Dermis microvascular lymphatic vessel endothelial cell (primary cell): ENCODE measurements around the gene PRIMA1. TPM values are rescaled to one million over a fixed set of nuclear protein-coding genes. Genes with fewer than 3 reads are reported as not detected.

Experiments
- DNase-seq, 2 donors: peaks; one replicate each; pipeline versions ENCODE4 v3.0.0 to v3.0.0-alpha.2; 2010; ENCODE audit warnings: low read depth in 2 of 2
- total RNA-seq: library from RNA; depleted of rRNA; stranded (reverse); fragments of >200 nt; gene quantifications from 2 replicates; pipeline ENCODE4 v1.2.1, GENCODE V29; 2014

The PRIMA1 gene
- total RNA-seq, 1 donor from 2014 or later, result not detected

- DNase-seq, result no peak
Measured at GRCh38 chr14:93712838-93713724, 75.2 kb downstream of the PRIMA1 start.

- DNase-seq, result no peak
Measured at GRCh38 chr14:93712079-93712837, 76.0 kb downstream of the PRIMA1 start.

DNA sequence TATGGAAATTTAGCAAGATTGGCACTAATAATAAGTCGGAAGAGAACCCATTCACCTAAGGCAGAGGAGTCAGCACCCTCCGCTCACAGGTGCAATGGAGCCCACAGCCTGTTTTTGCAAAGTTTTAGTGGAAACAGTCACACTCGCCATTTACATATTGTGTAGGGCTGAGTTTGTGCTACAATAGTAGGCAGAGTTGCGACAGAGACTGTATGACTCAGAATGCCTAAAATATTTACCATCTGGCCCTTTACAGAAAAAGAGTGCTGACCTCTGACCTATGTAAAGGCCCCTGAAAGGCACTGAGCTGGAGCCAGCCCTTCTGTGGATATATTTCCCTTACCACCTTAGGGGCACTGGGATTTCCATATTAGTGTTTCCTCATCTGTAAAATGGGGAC, 79.0 kb downstream of the PRIMA1 start:
- no peak for DNase-seq

DNA sequence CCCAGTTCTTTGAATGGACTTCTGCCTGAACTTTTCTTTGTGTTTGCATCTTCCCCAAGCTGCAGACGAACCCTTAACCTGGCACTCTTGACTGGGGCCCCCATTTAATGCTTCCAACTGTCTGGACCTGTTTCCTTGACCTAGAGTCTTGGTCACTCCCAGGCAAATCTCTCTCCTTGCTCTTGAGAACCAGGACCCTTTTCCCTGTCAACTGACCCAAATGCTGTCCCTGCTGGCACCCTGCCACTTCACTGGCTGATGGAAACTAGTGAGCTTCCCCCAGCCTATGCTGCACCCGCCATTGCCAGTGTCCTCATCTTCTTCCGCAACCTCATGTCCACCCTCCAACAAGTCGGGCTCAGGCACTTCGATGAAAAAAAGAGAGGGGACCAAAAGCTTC, 79.5 kb downstream of the PRIMA1 start:
- DNase-seq, result no peak

DNA sequence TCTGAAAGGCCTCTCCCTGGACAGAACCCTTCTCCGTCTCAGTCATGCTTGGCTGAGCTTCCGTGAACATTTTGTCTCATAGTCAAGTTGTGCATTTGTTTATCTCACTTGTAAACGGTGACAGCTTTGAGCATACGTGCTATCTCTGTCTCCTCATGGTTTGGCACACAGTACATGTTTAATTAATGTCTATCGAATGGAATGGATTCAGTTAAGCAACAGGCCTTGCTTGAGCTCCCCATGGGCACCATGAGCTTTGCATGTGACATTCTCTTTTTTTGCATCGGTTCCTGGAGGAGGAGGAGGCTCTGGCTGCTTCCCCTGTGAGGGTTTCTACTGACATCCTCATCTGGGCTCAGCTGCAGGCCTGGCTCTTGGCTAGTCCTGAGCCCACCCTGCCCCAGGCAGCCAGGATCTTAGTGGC, 80.0 kb downstream of the PRIMA1 start:
- no peak for DNase-seq

GRCh38 chr14:93707475-93707874, 80.8 kb downstream of the PRIMA1 start:
- DNase-seq, result no peak

GRCh38 chr14:93706360-93706955, 81.8 kb downstream of the PRIMA1 start:
- DNase-seq, result no peak

DNA sequence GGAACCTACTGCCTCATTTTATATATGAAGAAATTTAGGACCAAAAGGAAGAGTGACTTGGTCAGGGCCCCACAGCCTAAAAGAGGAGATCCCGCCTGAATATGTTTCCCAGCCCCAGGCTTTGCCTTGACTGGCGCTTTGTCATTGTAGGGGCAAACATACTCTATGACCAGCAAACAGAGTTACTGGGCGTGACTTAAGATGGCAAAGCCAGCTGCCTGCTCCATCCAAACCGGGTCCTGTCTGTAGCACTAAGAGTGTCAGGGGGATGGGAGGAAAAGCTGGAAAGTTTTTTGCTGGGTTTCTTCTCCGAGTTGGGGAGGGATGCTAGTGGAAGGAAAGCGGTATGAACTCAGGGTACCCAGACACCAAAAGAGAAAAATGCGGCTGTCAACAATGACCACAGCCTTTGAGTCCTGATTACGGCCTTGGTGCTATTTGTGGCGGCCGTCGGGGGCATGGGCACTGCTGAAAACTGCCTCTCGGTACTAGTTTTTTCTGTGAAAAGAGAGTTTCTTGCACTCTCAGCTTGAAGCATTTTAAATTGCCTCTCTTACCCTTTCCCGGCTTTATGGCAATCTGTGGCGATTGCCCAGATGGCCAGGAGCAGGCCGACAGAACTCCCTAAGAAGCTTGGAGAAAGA, 82.7 kb downstream of the PRIMA1 start:
- no peak for DNase-seq

DNA sequence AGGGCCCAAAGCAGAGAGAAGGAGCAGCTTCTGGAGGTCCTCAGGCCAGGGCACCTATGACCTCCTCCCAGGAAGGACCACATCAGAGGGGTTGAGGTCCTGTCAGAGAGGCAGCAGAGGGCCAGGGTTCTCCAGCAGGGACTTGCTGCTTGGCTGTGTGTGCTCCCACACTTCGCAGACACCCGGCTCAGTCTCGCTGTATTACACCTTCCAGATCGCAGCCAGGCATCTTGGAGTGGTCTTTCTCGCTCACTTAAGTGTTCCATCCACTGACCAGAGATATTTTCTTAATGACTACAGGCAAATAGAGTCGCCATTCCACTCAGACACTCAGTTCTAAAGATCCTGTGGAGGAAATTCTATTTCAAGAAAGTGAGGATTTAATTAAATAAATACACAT, 84.3 kb downstream of the PRIMA1 start:
- DNase-seq, result no peak

- DNase-seq, result no peak
Measured at GRCh38 chr14:93702946-93703345, 85.3 kb downstream of the PRIMA1 start.

- DNase-seq, result no peak
Measured at GRCh38 chr14:93701562-93701961, 86.7 kb downstream of the PRIMA1 start.

GRCh38 chr14:93700928-93701327, 87.4 kb downstream of the PRIMA1 start:
- no peak for DNase-seq

DNA sequence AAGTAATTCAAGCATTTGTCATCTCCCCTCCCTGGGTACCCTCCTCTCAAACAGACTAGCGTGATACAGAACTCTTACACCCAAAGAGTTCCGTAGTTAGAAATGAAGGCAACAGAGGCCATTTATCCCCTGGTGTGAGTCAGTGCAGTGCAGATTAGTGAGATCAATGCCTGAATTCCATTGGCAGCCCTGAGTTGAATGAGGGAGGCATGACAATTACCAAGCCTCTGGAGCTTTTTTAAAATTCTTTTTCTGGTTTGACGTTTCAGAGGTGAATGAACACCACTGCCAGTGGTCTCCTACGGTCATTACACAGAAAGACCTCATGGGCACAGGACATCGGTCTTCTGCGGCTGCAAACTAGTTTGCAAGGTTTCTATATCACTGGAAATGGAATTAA, 94.4 kb downstream of the PRIMA1 start:
- no peak for DNase-seq

DNA sequence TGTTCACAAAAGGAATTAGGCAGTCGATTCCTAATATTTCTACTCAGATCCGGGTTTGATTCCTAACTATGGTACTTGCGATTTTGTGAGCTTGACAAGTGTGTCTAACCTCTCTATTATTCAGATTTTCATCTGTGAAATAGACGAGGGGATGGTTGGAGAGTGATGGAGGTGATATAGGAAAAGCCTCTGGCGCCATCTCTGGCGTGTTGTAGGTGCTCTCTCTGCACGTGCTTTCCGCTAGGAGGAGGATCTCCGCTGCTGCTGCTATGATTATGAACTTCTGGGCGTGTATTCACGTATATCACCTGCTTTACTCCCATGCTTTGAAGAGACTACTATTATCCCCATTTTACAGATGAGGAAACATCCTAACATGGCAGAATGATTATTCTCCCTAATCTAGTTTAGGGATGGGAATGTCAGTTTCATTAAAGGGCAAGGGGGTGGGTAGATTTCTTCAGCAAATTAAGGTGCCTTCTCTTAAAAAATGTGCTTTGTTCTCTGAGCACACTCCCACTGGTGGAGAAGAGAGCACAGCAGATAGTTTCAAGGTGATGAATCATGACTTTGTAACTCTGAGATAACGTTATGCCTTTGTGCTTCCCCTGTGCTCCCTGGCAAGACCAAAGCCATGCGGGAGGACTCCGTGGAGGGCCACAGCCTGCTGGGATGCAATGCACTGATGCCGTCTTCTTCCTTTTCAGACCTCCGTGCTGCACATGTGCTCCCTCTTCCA, 97.1 kb downstream of the PRIMA1 start:
- DNase-seq, result no peak

GRCh38 chr14:93690146-93690545, 98.1 kb downstream of the PRIMA1 start:
- no peak for DNase-seq

DNA sequence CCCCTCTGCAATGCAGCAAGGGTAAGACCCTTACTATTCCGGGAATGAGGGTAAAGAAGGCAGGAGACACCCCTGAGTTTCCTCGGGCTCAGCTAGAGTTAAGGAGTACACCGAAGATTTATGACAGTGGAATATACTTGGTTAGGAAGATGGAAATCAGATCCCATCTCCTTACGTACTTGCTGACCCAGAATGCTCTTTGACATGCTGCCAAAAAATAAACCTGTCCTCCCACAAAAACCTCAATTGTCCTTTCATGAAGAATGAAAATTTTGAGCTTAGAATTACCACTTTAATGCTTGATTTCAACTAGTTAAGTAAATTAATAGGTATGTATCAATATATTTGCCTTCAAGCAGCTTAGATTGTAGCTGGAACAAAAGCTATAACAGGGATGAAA, 99.5 kb downstream of the PRIMA1 start:
- DNase-seq, result no peak

DNA sequence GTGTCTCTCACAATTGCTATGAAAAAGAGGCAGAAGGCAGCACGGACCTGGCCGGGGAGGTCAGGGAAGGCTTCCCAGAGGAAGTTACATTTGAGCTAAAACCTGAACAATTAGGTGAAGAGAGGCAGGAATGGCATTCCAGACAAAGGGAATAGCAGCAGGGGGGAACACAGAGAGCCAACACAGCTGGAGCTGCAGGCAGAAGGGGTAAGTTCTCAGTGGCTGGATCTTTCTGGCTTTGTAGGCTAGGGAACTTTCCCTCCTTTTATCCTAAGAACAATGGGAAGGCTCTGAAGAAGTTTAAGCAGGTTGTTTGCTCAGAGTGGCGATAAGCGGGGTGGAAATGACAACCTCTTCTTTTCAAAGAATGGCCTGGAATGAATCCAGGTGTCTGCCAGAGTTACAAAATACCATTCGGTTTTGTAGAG, 100.0 kb downstream of the PRIMA1 start:
- DNase-seq, result no peak

- DNase-seq, result no peak
Measured at GRCh38 chr14:93686268-93686667, 102.0 kb downstream of the PRIMA1 start.

GRCh38 chr14:93685121-93685895, 103.0 kb downstream of the PRIMA1 start:
- DNase-seq, result no peak

DNA sequence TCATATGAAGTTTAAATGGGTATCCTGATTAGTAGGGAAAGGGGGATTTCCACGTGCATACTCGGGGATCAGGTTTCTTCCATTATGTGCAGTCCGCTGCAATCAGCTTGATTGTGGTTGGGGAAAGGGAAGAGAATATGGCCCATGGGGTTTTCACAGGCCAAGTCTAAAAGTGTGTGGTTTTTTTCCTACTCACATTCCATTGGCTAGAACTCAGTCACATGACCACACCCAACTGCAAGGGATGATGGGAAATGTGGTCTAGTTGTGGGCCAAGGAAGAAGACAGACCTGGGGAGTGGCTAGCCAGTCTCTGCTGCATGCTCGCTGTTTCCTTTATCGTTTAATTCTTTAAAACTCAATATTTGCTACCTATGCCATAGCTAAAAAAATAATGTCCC, 105.1 kb downstream of the PRIMA1 start:
- DNase-seq, result no peak
